T1000 (cell line): ENCODE measurements around the gene DAZAP1.

ENCODE experiments used
- DNase-seq: peaks from one replicate; lab custom pipeline; 2025; ENCODE audit warnings: mixed read lengths; lab: John Stamatoyannopoulos, UW

DAZAP1 gene

DNA sequence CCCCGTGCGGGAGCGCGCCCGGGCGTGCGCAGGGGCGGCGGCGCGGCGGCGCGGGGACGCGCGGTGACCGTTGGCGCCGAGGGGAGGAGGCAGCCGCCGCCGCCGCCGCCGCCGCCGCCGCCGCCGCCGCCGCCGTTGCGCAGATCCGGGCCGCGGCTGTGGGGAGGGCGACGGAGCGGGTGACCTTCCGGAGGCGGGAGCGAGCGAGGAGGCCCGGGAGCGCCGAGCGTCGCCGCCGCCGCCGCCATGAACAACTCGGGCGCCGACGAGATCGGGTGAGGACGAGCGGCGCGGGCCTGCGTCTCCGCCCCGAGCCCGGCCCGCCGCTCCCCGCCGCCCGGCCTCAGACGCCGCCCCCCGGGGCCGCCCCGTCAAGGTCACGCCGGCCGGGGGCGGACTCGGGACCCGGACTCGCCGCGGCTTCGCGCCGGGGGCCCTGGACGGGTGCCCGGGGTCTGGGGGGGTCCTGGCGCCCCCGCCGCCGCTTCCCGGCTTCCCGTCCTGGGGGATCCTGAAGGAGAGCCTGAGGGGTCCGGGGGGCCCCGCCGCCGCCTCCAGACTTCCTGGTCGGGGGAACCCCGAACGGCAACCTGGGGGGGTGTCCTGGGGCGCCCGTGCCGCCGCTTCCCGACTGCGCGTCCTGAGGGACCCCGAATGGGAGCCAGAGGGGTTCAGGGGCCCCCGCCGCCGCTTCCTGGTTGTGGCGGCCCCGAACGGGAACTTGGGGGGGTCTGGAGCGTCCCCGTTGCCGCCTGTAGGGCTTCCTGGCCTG is at the start of gene DAZAP1:
DAZAP1 (plus strand) TSS at position 59 of the 772 bp plus-strand sequence; CDS start at position 247, 188 bp downstream.
- no peak for DNase-seq

GRCh38 chr19:1360126-1360817 is 47.1 kb upstream of the DAZAP1 start:
- no peak for DNase-seq

- DNase-seq: no peak
Observed at GRCh38 chr19:1360818-1361461, 46.4 kb upstream of the DAZAP1 start.

- DNase-seq: no peak
Observed at GRCh38 chr19:1361601-1362386, 45.6 kb upstream of the DAZAP1 start.

DNA sequence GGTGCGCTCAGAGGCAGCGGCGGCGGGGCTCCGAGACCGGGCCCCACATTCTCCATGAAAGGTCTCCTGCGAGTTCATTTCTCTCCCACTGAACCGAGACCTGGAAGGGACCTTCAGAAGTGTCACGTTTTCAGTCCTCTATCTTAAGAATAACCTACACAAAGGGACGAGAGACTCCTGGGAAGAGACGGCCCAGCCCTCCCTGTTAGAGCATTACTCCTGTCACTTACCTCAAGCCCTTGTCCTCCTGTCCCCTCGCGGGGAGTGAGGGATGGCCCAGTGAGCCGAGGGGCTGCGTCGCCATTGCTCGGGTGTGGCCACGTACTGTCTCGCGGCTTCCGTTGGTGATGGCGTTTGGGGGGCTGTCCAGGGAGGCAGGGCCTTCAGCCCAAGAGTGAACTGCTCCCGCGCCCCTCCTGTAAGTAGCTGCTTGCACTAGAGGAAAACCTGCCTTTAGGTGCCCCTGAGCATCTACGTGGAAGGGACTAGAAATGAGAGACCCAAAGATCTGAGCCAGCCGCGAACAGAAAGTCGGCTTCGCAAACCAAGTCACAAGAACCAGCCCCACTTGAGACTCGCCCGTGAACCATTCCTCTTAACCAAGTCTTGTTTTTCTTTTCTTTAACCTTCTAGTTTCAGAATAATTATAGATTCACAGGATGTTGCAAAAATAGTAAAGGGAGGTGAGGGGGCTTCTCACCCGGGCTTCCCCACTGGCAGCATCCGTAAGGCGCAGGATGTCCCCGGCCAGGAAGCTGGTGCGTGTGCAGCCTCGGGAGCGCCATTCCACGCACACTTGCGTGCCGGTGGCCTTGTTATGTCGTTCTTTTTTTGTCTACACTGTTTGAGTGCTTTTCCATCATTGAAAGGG is 44.8 kb upstream of the DAZAP1 start:
- no peak for DNase-seq

- DNase-seq: no peak
Observed at GRCh38 chr19:1363599-1363998, 43.8 kb upstream of the DAZAP1 start.

- no peak for DNase-seq
Observed at GRCh38 chr19:1364070-1364704, 43.2 kb upstream of the DAZAP1 start.

GRCh38 chr19:1365319-1366269 is 41.8 kb upstream of the DAZAP1 start:
- no peak for DNase-seq

- DNase-seq: no peak
Observed at GRCh38 chr19:1366296-1366695, 41.1 kb upstream of the DAZAP1 start.

- no peak for DNase-seq
Observed at GRCh38 chr19:1366899-1367870, 40.2 kb upstream of the DAZAP1 start.

- no peak for DNase-seq
Observed at GRCh38 chr19:1369214-1369805, 38.1 kb upstream of the DAZAP1 start.

DNA sequence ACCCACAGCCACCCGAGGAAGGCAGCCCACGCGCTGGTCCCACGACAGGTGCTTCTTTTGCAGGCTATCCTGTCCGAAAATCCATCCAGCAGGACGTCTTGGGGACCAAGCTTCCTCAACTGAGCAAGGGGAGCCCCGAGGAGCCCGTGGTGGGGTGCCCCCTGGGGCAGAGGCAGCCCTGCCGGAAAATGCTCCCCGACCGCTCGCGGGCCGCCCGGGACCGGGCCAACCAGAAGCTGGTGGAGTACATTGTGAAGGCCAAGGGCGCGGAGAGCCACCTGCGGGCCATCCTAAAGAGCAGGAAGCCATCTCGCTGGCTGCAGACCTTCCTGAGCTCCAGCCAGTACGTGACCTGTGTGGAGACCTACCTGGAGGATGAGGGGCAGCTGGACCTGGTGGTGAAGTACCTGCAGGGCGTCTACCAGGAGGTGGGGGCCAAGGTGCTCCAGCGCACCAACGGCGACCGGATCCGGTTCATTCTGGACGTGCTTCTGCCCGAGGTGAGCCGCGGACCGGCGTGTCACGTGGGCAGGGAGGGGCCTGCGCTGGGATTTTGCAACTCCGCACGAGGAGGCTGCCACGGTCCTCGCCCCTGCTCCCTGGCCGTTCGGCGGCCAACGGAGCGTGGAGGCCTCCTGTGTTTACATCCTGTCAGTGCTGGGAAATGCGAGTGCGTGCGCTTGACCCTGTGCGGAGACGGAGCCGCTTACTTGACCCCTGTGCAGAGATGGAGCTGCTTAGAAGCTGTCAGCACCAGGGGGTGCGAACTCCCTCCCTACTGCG is 36.6 kb upstream of the DAZAP1 start:
- no peak for DNase-seq

- DNase-seq: no peak
Observed at GRCh38 chr19:1373042-1373533, 34.3 kb upstream of the DAZAP1 start.

DNA sequence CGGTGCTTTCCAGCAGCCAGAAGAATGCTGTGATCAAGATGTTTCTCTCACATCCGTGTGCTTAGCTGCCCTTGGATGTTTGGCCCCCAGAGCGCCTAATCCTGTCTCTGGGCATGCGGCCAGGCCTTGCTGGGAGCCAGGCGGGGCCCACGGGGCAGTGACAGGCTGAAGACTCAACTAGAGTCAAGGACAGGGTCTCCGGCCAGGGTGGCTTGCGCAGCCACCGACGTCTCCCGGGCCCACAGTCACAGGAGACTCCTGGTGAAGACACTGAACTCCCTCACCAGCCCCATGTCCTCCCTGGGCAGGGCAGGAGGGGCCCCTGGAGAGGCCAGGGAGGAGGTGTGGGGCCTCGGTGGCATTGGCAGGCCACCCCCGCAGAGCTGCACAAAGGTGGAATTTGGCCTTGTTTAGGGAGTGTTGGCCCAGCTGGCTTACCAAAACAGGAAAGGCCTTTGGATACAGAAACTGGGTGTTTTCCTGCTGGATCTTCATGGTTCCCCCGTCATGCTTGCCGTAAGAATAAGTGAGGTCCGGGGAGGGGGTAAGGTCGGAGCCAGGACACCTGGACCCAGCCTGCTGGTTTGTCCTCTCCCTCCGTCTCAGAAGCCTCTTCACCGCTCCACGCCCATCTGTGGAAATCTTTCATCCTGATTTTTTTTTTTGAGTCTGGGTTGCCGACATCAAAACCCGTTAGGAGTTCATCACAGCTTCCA is 33.7 kb upstream of the DAZAP1 start:
- no peak for DNase-seq

DNA sequence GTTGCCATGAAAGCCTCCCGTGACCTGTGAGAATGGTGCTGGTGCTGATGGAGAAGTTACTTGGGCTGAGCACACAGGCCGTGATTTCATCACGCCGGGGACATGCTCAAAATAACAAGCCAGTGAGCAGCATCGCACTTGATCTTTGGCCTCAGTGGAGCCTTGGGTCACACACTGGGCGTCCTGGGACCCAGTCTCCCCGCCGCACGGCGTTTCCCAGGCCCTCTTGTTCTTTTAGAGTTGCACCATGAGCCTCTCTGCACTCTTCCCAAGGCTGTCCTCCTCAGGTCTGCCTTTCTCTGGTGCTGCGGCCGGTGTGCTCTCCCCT is 33.2 kb upstream of the DAZAP1 start:
- no peak for DNase-seq

DNA sequence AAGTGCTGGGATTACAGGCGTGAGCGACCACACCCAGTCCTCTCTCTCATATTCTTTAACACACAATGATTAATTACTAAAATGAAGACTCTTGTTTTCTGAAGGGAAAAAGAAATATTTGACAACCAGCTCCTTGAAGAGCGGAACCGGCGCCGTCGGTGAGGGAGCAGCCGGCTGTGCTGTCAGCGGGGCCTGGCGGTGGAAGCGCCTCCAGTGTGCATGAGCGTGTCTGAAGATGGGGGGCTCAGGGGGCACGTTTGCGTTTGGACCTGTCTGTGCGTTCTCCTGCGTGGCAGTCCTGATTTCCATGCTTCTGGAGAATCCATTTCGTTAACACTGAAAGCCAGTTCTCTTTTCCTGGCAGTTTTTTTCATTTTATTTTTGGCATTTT is 31.0 kb upstream of the DAZAP1 start:
- no peak for DNase-seq
